ENCODE measurements around the gene DDAH2.

Gene DDAH2

DNA sequence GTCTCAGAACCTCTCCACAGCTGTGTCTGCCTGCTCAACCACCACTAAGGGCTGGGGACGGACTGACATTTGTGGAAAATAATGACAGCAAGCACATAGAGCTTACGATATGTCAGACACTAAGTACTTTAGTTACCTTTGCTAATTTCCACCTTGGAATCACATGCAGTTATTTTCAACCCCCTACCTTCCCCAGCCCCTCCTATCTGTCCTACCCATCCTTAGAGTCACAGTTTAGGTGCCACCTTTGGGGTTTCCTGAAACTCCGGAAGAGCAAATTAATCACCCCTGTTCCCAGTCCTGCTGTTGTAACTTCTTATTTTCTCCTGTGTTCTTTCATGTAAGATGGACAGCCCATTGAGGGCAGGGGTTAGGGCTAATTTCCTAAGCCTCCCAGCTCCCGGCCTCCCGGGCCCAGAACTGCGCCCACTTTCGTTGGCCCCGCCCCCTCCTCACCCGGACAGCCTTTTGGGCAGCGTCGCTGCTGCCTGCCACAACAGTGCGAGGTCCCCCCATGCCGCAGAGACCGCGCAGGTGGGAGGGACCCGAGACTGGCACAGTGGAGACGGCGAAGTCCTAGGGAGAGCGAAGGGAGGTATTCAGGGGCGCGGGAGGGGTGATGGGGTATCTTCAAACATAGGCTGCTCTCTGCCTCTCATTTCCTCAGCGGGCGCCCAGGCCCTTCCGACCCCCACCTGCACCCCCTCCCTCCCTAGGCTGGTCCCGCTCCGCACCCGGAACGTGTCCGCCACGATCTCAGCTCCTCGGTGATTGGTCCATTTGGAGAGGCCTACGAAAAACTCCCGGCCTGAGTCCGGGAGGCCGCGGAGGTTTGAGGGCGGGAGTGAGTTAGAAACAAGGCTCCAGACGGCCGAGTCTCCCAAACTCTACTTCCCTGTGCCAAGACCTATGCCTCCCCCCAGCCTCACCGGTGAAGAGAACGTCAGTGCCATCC lies 1.1 kb downstream of the DDAH2 start:
- no peak overlapping the region for H4K91ac ChIP-seq (ENCODE audit: low read depth, low read length, poor library complexity)
- peaks cover 48 to 73% of the 10 kb centered on the region in 2 donors for H3K36me3 ChIP-seq (replicated peaks in 1 of 2; ENCODE audit: control insufficient read depth in 2 of 2, insufficient read depth in 2 of 2, low read length in 2 of 2)
- no CpG with 5 or more reads among the region's 41 CpGs for WGBS, 2 donors (ENCODE audit: extremely low coverage in 2 of 2, insufficient read length in 2 of 2, insufficient replicate concordance in 1 of 2)

DNA sequence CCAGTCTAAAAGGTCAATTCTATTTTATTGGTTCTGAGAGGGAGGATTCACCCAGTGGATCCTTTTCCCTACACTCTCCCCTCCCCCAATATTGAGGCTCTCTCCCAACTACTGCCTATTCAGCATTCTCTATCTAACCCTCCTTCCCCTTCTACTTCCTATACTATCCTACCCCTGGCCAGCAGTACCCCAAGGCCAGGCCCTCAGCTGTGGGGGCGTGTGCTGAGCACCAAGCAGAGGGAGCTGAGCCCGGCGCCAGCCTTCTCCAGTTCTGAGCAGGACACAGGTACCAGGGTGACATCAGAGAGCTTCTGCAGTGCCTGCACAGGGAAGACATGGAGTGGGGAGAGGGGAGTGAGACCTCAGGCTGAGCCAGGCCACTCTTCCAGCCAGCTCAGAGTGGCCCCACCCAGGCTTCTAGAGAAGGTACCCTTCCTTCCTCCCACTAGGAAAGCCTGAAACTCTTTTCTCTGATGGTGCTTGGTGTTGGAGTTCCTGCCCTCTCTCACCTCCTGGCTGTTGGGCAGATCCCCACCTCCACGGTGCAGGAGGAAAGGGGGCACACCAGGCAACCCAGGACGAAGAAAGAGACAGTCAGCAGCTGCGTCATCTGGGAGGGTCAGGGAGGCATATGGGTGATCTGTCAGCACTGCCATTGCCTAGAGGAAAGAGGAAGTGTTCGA lies 1.9 kb downstream of the DDAH2 start:
- H3K23ac ChIP-seq (ENCODE audit: low read depth, low read length, poor library complexity): no peak overlapping the region
- no peaks in the 10 kb centered on the region for H3K9me3 ChIP-seq (replicated peaks in 1 of 2; ENCODE audit: control insufficient read depth in 2 of 2, insufficient read depth in 1 of 2, low read depth in 1 of 2, low read length in 2 of 2)
- no peak overlapping the region for H3K4me2 ChIP-seq (ENCODE audit: insufficient read depth, low read length, poor library complexity, severe bottlenecking)
- H2BK15ac ChIP-seq (ENCODE audit: low read length): no peak overlapping the region
- no peak overlapping the region for H2BK5ac ChIP-seq (ENCODE audit: low read length)
- H3K4me1 ChIP-seq (ENCODE audit: control insufficient read depth in 2 of 2, insufficient read depth in 1 of 2, low read depth in 1 of 2, low read length in 2 of 2): peaks cover 9 to 13% of the 10 kb centered on the region in 2 donors
- no peak overlapping the region for H2AK5ac ChIP-seq (ENCODE audit: low read depth, low read length)
- no peak for DNase-seq (ENCODE audit: low spot score)
- WGBS, 2 donors (ENCODE audit: extremely low coverage in 2 of 2, insufficient read length in 2 of 2, insufficient replicate concordance in 1 of 2): no CpG with 5 or more reads among the region's 7 CpGs
- no peak overlapping the region for H3K27ac ChIP-seq (replicated peaks; ENCODE audit: low read length)
- H3K4ac ChIP-seq (ENCODE audit: low read length): no peak overlapping the region
- H4K91ac ChIP-seq (ENCODE audit: low read depth, low read length, poor library complexity): no peak overlapping the region
- H3K36me3 ChIP-seq (replicated peaks in 1 of 2; ENCODE audit: control insufficient read depth in 2 of 2, insufficient read depth in 2 of 2, low read length in 2 of 2): peaks cover 46 to 66% of the 10 kb centered on the region in 2 donors
- no peak overlapping the region for H2BK120ac ChIP-seq (ENCODE audit: low read depth, low read length)
- no peak overlapping the region for H3K18ac ChIP-seq (ENCODE audit: low read length)
- H3K9ac ChIP-seq (ENCODE audit: low read depth, low read length, poor library complexity): no peak overlapping the region
- no peak overlapping the region for H4K8ac ChIP-seq (ENCODE audit: low read depth, low read length)
- no peak overlapping the region for H3K4me3 ChIP-seq (ENCODE audit: low read length in 2 of 2)
- no peak overlapping the region for H3K14ac ChIP-seq (ENCODE audit: low read length)
- H2AFZ ChIP-seq (ENCODE audit: low read length): no peak overlapping the region
- peaks cover 7% of the 10 kb centered on the region for H3K79me1 ChIP-seq (ENCODE audit: low read depth, low read length)
- no peaks in the 10 kb centered on the region for H3K27me3 ChIP-seq (ENCODE audit: control insufficient read depth in 3 of 3, insufficient read depth in 3 of 3, low read depth in 1 of 3, low read length in 3 of 3)
- no peak overlapping the region for H2BK12ac ChIP-seq (ENCODE audit: low read length)

More for the DNA sequence above, 1.1 kb downstream of the DDAH2 start:
- H2BK120ac ChIP-seq (ENCODE audit: low read depth, low read length): no peak overlapping the region
- H3K23ac ChIP-seq (ENCODE audit: low read depth, low read length, poor library complexity): peak overlapping the region; percentile 92
- peak overlapping the region in 1 of 2 donors; percentile 83 for H3K4me3 ChIP-seq (ENCODE audit: low read length in 2 of 2)
- H3K9ac ChIP-seq (ENCODE audit: low read depth, low read length, poor library complexity): no peak overlapping the region
- H2AFZ ChIP-seq (ENCODE audit: low read length): no peak overlapping the region
- H3K79me1 ChIP-seq (ENCODE audit: low read depth, low read length): peaks cover 7% of the 10 kb centered on the region
- no peak overlapping the region for H3K4me2 ChIP-seq (ENCODE audit: insufficient read depth, low read length, poor library complexity, severe bottlenecking)
- peaks cover 9 to 13% of the 10 kb centered on the region in 2 donors for H3K4me1 ChIP-seq (ENCODE audit: control insufficient read depth in 2 of 2, insufficient read depth in 1 of 2, low read depth in 1 of 2, low read length in 2 of 2)
- no peaks in the 10 kb centered on the region for H3K27me3 ChIP-seq (ENCODE audit: control insufficient read depth in 3 of 3, insufficient read depth in 3 of 3, low read depth in 1 of 3, low read length in 3 of 3)
- H4K8ac ChIP-seq (ENCODE audit: low read depth, low read length): peak overlapping the region; percentile 53
- no peak overlapping the region for H3K4ac ChIP-seq (ENCODE audit: low read length)
- H2AK5ac ChIP-seq (ENCODE audit: low read depth, low read length): peak overlapping the region; percentile 36
- H2BK5ac ChIP-seq (ENCODE audit: low read length): peak overlapping the region; percentile 85
- no peaks in the 10 kb centered on the region for H3K9me3 ChIP-seq (replicated peaks in 1 of 2; ENCODE audit: control insufficient read depth in 2 of 2, insufficient read depth in 1 of 2, low read depth in 1 of 2, low read length in 2 of 2)
- no peak overlapping the region for H2BK12ac ChIP-seq (ENCODE audit: low read length)
- H2BK15ac ChIP-seq (ENCODE audit: low read length): no peak overlapping the region
- no peak overlapping the region for H3K14ac ChIP-seq (ENCODE audit: low read length)
- H3K27ac ChIP-seq (replicated peaks; ENCODE audit: low read length): no peak overlapping the region
- no peak overlapping the region for H3K18ac ChIP-seq (ENCODE audit: low read length)
- DNase-seq (ENCODE audit: low spot score): no peak

DNA sequence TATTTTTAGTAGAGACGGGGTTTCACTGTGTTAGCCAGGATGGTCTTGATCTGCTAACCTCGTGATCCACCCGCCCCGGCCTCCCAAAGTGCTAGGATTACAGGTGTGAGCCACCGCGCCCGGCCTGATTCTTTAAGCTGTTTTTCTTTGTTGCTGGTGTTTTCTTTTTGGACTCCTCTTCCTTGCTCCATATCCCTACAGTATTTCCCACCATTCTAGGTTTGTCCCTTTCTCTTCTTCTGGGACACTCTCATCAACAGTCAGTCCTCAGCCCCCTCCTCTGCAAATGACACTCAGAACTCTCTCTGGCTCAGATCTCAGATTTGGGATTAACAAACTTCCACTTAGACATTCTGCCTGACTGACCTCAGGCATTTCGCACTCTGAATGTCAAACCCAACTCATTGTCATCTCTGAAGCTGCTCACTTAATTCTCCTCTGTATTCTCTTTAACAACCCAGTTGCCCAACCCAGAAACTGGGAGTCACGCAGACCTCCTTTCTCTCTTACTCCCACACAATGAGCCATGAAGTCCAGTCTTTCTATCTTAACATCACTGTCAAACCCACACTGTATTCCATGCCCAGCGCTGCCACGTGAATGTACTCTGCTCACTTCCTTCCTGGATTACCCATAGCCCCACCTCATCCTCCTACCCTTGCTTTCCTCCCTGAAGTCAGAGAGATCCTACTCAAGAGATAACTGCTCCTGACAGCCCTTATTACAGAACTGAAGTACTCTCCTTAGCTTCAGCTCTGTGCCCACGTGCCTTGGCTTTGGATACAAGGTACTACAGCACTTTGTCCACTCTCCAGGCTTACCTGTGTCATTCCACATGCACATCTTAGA lies 3.4 kb downstream of the DDAH2 start:
- Histone ChIP-seq H3K4me2 (ENCODE audit: insufficient read depth, low read length, poor library complexity, severe bottlenecking) (no peak overlapping the region), H2BK15ac (ENCODE audit: low read length) (no peak overlapping the region), H2AK5ac (ENCODE audit: low read depth, low read length) (no peak overlapping the region), H2AFZ (ENCODE audit: low read length) (no peak overlapping the region), H3K9me3 (replicated peaks in 1 of 2; ENCODE audit: control insufficient read depth in 2 of 2, insufficient read depth in 1 of 2, low read depth in 1 of 2, low read length in 2 of 2) (no peaks in the 10 kb centered on the region), H3K79me1 (ENCODE audit: low read depth, low read length) (peaks cover 7% of the 10 kb centered on the region), H3K27ac (replicated peaks; ENCODE audit: low read length) (no peak overlapping the region), H3K36me3 (replicated peaks in 1 of 2; ENCODE audit: control insufficient read depth in 2 of 2, insufficient read depth in 2 of 2, low read length in 2 of 2) (peaks cover 35 to 51% of the 10 kb centered on the region in 2 donors), H3K4ac (ENCODE audit: low read length) (no peak overlapping the region), H3K18ac (ENCODE audit: low read length) (no peak overlapping the region), H3K4me1 (ENCODE audit: control insufficient read depth in 2 of 2, insufficient read depth in 1 of 2, low read depth in 1 of 2, low read length in 2 of 2) (peaks cover 7 to 10% of the 10 kb centered on the region in 2 donors), H4K8ac (ENCODE audit: low read depth, low read length) (no peak overlapping the region), H3K9ac (ENCODE audit: low read depth, low read length, poor library complexity) (no peak overlapping the region), H3K14ac (ENCODE audit: low read length) (no peak overlapping the region), H3K4me3 (ENCODE audit: low read length in 2 of 2) (no peak overlapping the region), H3K23ac (ENCODE audit: low read depth, low read length, poor library complexity) (no peak overlapping the region), H2BK5ac (ENCODE audit: low read length) (no peak overlapping the region), H4K91ac (ENCODE audit: low read depth, low read length, poor library complexity) (no peak overlapping the region), H2BK120ac (ENCODE audit: low read depth, low read length) (no peak overlapping the region), H2BK12ac (ENCODE audit: low read length) (no peak overlapping the region), H3K27me3 (ENCODE audit: control insufficient read depth in 3 of 3, insufficient read depth in 3 of 3, low read depth in 1 of 3, low read length in 3 of 3) (no peaks in the 10 kb centered on the region)
- no CpG with 5 or more reads among the region's 12 CpGs for WGBS, 2 donors (ENCODE audit: extremely low coverage in 2 of 2, insufficient read length in 2 of 2, insufficient replicate concordance in 1 of 2)
- no peak for DNase-seq (ENCODE audit: low spot score)

All from neuronal stem cell (in vitro differentiated cells).